ENCODE measurements around the gene EPN1.

DNA sequence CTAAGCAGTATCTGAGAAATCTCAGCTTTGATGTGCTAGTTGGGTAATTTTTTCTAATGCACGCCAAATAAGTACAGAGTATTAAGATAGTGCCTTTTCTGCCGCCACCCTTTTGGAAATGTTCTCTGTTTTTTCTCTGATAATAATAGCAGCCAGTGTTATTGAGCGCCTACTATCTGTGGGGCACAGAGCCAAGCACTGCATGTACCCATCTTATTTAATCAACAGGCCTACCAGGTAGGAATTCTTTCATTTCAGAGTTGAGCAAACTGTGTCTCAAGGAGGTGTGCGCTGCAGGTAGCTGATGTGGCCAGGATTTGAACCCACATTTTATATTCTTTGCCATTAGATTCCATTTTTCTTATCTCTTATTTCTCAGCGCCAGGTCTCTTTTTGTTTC is 1.4 kb downstream of the EPN1 start:
- TF ChIP-seq EZH2 (IDR thresholded peaks at IDR 0.05; ENCODE audit: low read depth, low read length, severe bottlenecking) (no peak), SIX5 (IDR thresholded peaks at IDR 0.05; ENCODE audit: low read depth, low read length) (no peak), CEBPB (IDR thresholded peaks at IDR 0.05; ENCODE audit: low read depth, low read length) (no peak), BCL11A (IDR thresholded peaks at IDR 0.05; ENCODE audit: low read depth in 2 of 2, low read length in 2 of 2) (no peak)
- TF ChIP-seq, protein P1, sequence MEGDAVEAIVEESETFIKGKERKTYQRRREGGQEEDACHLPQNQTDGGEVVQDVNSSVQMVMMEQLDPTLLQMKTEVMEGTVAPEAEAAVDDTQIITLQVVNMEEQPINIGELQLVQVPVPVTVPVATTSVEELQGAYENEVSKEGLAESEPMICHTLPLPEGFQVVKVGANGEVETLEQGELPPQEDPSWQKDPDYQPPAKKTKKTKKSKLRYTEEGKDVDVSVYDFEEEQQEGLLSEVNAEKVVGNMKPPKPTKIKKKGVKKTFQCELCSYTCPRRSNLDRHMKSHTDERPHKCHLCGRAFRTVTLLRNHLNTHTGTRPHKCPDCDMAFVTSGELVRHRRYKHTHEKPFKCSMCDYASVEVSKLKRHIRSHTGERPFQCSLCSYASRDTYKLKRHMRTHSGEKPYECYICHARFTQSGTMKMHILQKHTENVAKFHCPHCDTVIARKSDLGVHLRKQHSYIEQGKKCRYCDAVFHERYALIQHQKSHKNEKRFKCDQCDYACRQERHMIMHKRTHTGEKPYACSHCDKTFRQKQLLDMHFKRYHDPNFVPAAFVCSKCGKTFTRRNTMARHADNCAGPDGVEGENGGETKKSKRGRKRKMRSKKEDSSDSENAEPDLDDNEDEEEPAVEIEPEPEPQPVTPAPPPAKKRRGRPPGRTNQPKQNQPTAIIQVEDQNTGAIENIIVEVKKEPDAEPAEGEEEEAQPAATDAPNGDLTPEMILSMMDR (IDR thresholded peaks at IDR 0.05; ENCODE audit: control extremely low read depth in 1 of 3, insufficient read depth in 1 of 3, low read depth in 1 of 3, low read length in 3 of 3), result no peak
- TF ChIP-seq, protein P2, sequence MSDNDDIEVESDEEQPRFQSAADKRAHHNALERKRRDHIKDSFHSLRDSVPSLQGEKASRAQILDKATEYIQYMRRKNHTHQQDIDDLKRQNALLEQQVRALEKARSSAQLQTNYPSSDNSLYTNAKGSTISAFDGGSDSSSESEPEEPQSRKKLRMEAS (IDR thresholded peaks at IDR 0.05), result no peak
- TF ChIP-seq, protein P3, sequence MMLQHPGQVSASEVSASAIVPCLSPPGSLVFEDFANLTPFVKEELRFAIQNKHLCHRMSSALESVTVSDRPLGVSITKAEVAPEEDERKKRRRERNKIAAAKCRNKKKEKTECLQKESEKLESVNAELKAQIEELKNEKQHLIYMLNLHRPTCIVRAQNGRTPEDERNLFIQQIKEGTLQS (IDR thresholded peaks at IDR 0.05; ENCODE audit: insufficient read depth, low read depth, low read length), result no peak

Measured in H1 (cell line).